ENCODE results near the gene DYSF. TPM values are rescaled to one million over a fixed set of nuclear protein-coding genes. Genes with fewer than 3 reads are reported as not detected.
A peak's percentile ranks its signal among the peaks of the same experiment; 100 is the strongest.

The DYSF gene
- total RNA-seq, 2 donors from 2014 or later = 1.4 to 3.1 TPM

- no peak overlapping the region for H3K27ac Mint-ChIP-seq
- no peak for TF ChIP-seq CTCF (conservative IDR thresholded peaks at IDR 0.05)
- 89 to 92% methylated on average over 9 to 20 of the region's 20 CpGs for WGBS, 2 experiments (ENCODE audit: insufficient coverage in 1 of 2, insufficient read length in 1 of 2)
- H3K36me3 Mint-ChIP-seq (ENCODE audit: low read depth) = no peaks in the 10 kb centered on the region
- Histone ChIP-seq H3K36me3 (ENCODE audit: control insufficient read depth, insufficient read depth, low read length) (no peaks in the 10 kb centered on the region), H3K27ac (ENCODE audit: low read depth, low read length) (peak overlapping the region; percentile 6), H3K4me3 (ENCODE audit: low read length) (no peak overlapping the region), H3K9me3 (ENCODE audit: control insufficient read depth, low read length) (no peaks in the 10 kb centered on the region), H3K27me3 (ENCODE audit: control insufficient read depth, insufficient read depth, low read length, poor library complexity, severe bottlenecking) (no peaks in the 10 kb centered on the region), H3K9ac (ENCODE audit: extremely low read depth, low read length, poor library complexity, severe bottlenecking) (no peak overlapping the region), H3K4me1 (ENCODE audit: control insufficient read depth, insufficient read depth, low read length) (no peaks in the 10 kb centered on the region)
- no peaks in the 10 kb centered on the region for H3K4me1 Mint-ChIP-seq
- no peak overlapping the region for H3K4me3 Mint-ChIP-seq
- no peak for DNase-seq
- no peaks in the 10 kb centered on the region for H3K9me3 Mint-ChIP-seq
- H3K27me3 Mint-ChIP-seq (ENCODE audit: insufficient read depth) = no peaks in the 10 kb centered on the region
Measured at GRCh38 chr2:71578767-71579342, 125.5 kb downstream of the DYSF start.

GRCh38 chr2:71581026-71581425, 127.7 kb downstream of the DYSF start:
- no peaks in the 10 kb centered on the region for H3K9me3 Mint-ChIP-seq
- 92 to 95% methylated on average over 10 of the region's 10 CpGs for WGBS, 2 experiments (ENCODE audit: insufficient coverage in 1 of 2, insufficient read length in 1 of 2)
- H3K4me3 Mint-ChIP-seq = no peak overlapping the region
- Histone ChIP-seq H3K9ac (ENCODE audit: extremely low read depth, low read length, poor library complexity, severe bottlenecking) (no peak overlapping the region), H3K36me3 (ENCODE audit: control insufficient read depth, insufficient read depth, low read length) (no peaks in the 10 kb centered on the region), H3K9me3 (ENCODE audit: control insufficient read depth, low read length) (no peaks in the 10 kb centered on the region), H3K27ac (ENCODE audit: low read depth, low read length) (no peak overlapping the region), H3K4me1 (ENCODE audit: control insufficient read depth, insufficient read depth, low read length) (no peaks in the 10 kb centered on the region), H3K4me3 (ENCODE audit: low read length) (no peak overlapping the region), H3K27me3 (ENCODE audit: control insufficient read depth, insufficient read depth, low read length, poor library complexity, severe bottlenecking) (no peaks in the 10 kb centered on the region)
- no peaks in the 10 kb centered on the region for H3K4me1 Mint-ChIP-seq
- no peak for TF ChIP-seq CTCF (conservative IDR thresholded peaks at IDR 0.05)
- H3K36me3 Mint-ChIP-seq (ENCODE audit: low read depth) = no peaks in the 10 kb centered on the region
- H3K27ac Mint-ChIP-seq = no peak overlapping the region
- H3K27me3 Mint-ChIP-seq (ENCODE audit: insufficient read depth) = no peaks in the 10 kb centered on the region
- DNase-seq = no peak

GRCh38 chr2:71583876-71584275, 130.5 kb downstream of the DYSF start:
- H3K27me3 ChIP-seq (ENCODE audit: control insufficient read depth, insufficient read depth, low read length, poor library complexity, severe bottlenecking) = no peaks in the 10 kb centered on the region
- Mint-ChIP-seq H3K4me3 (no peak overlapping the region), H3K27ac (no peak overlapping the region), H3K36me3 (ENCODE audit: low read depth) (no peaks in the 10 kb centered on the region), H3K27me3 (ENCODE audit: insufficient read depth) (no peaks in the 10 kb centered on the region), H3K4me1 (no peaks in the 10 kb centered on the region), H3K9me3 (no peaks in the 10 kb centered on the region)
- H3K27ac ChIP-seq (ENCODE audit: low read depth, low read length) = no peak overlapping the region
- H3K9ac ChIP-seq (ENCODE audit: extremely low read depth, low read length, poor library complexity, severe bottlenecking) = no peak overlapping the region
- H3K4me3 ChIP-seq (ENCODE audit: low read length) = no peak overlapping the region
- no peak for TF ChIP-seq CTCF (conservative IDR thresholded peaks at IDR 0.05)
- no peaks in the 10 kb centered on the region for H3K4me1 ChIP-seq (ENCODE audit: control insufficient read depth, insufficient read depth, low read length)
- no peaks in the 10 kb centered on the region for H3K36me3 ChIP-seq (ENCODE audit: control insufficient read depth, insufficient read depth, low read length)
- H3K9me3 ChIP-seq (ENCODE audit: control insufficient read depth, low read length) = no peaks in the 10 kb centered on the region
- no peak for DNase-seq
- 91 to 93% methylated on average over 4 to 7 of the region's 7 CpGs for WGBS, 2 experiments (ENCODE audit: insufficient coverage in 1 of 2, insufficient read length in 1 of 2)

All from endodermal cell (in vitro differentiated cells).